MCF 10A (cell line): Measurements from ENCODE around the gene OR7D2. TPM values are rescaled to one million over a fixed set of nuclear protein-coding genes. Genes with fewer than 3 reads are reported as not detected.

ENCODE experiments used
- BruUV-seq: library from RNA; stranded (reverse); fragments of 400-500 nt; replicated peaks from 2 replicates; lab custom pipeline; 2021; lab: Mats Ljungman, UMichigan
- CTCF ChIA-PET: fragments of 300-600 bp; sonication (Branson Sonifier 250); formaldehyde crosslinking; extraction: SDS; loops from one replicate; lab custom pipeline; 2021; ENCODE audit warnings: antibody characterized with exemption, inconsistent platforms; lab: Yijun Ruan, JAX
- POLR2A ChIA-PET: fragments of 300-600, 350-650 bp; sonication (Branson Sonifier 250); formaldehyde crosslinking; extraction: SDS; loops from one replicate; lab custom pipeline; 2020; ENCODE audit warnings: antibody characterized with exemption, inconsistent platforms; lab: Yijun Ruan, JAX
- DNase-seq: peaks from one replicate; pipeline ENCODE4 v3.0.0-alpha.2; 2018; ENCODE audit not compliant: unreplicated experiment
- H3K27ac Mint-ChIP-seq: one replicate; pipeline ENCODE4 v1.8.0; 2022; ENCODE audit warnings: mild to moderate bottlenecking, low read depth, mixed read lengths; ENCODE audit not compliant: unreplicated experiment
- H3K27me3 Mint-ChIP-seq: one replicate; pipeline ENCODE4 v1.8.0; 2022; ENCODE audit warnings: mixed read lengths; ENCODE audit not compliant: insufficient read depth, unreplicated experiment
- H3K36me3 Mint-ChIP-seq: one replicate; pipeline ENCODE4 v1.8.0; 2022; ENCODE audit warnings: mild to moderate bottlenecking, moderate library complexity, mixed read lengths; ENCODE audit not compliant: insufficient read depth, unreplicated experiment
- H3K4me1 Mint-ChIP-seq: one replicate; pipeline ENCODE4 v1.8.0; 2022; ENCODE audit warnings: mixed read lengths; ENCODE audit not compliant: insufficient read depth, unreplicated experiment
- H3K4me3 Mint-ChIP-seq: one replicate; pipeline ENCODE4 v1.8.0; 2022; ENCODE audit warnings: mild to moderate bottlenecking, moderate library complexity, mixed read lengths; ENCODE audit not compliant: unreplicated experiment
- H3K9me3 Mint-ChIP-seq: one replicate; pipeline ENCODE4 v1.8.0; 2022; ENCODE audit warnings: mixed read lengths; ENCODE audit not compliant: unreplicated experiment
- intact Hi-C: fragments of 100-400 bp; cut with micrococcal nuclease; formaldehyde crosslinking; loops from 2 replicates; pipeline ENCODE4 v1.14.1; 2022
- total RNA-seq: library from RNA; stranded (reverse); gene quantifications from 2 replicates; pipeline ENCODE4 v1.2.3, GENCODE V29; 2022
- TF ChIP-seq, protein P1 (sequence below): fragments of 200-600 bp; IDR thresholded peaks from one replicate; pipeline ENCODE4 v1.8.0; 2022; ENCODE audit warnings: antibody characterized with exemption, mild to moderate bottlenecking; ENCODE audit not compliant: unreplicated experiment

OR7D2 gene
- total RNA-seq, 1 experiment from 2014 or later: not detected

DNA sequence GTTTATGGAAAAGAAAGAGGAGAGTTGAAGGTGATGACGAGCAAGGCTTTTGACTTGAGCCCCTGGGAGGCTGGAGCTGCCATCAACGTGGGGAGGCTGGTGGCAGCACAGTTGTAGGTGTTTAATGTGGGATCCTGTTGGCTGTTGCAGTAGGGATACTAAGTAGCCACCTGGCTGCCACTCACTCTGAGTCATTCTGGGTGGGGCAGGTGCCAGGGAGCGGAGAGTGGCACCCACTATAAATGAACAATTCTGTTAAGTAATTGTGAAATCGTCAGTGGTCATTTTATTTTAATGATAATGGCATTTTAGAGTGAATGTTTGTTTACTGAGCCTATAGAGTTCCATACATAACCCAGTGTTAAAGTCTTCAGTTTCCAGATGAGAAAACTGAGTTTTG is 28.8 kb upstream of the OR7D2 start:
- peaks cover 61% of the 10 kb centered on the region for H3K9me3 Mint-ChIP-seq

GRCh38 chr19:9150650-9151049 is 28.1 kb upstream of the OR7D2 start:
- POLR2A ChIA-PET: no interaction called here
- intact Hi-C loops: no loop called here
- CTCF ChIA-PET: no interaction called here
- Mint-ChIP-seq H3K36me3 (peaks cover 77% of the 10 kb centered on the region), H3K4me3 (no peak overlapping the region), H3K9me3 (peaks cover 64% of the 10 kb centered on the region), H3K4me1 (peaks cover 21% of the 10 kb centered on the region), H3K27ac (no peak overlapping the region), H3K27me3 (no peaks in the 10 kb centered on the region)
- TF ChIP-seq, protein P1, sequence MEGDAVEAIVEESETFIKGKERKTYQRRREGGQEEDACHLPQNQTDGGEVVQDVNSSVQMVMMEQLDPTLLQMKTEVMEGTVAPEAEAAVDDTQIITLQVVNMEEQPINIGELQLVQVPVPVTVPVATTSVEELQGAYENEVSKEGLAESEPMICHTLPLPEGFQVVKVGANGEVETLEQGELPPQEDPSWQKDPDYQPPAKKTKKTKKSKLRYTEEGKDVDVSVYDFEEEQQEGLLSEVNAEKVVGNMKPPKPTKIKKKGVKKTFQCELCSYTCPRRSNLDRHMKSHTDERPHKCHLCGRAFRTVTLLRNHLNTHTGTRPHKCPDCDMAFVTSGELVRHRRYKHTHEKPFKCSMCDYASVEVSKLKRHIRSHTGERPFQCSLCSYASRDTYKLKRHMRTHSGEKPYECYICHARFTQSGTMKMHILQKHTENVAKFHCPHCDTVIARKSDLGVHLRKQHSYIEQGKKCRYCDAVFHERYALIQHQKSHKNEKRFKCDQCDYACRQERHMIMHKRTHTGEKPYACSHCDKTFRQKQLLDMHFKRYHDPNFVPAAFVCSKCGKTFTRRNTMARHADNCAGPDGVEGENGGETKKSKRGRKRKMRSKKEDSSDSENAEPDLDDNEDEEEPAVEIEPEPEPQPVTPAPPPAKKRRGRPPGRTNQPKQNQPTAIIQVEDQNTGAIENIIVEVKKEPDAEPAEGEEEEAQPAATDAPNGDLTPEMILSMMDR: no peak
- no peak for DNase-seq
- BruUV-seq: no TSS peak

More for the DNA sequence above, 28.8 kb upstream of the OR7D2 start:
- Mint-ChIP-seq H3K27me3 (no peaks in the 10 kb centered on the region), H3K36me3 (peaks cover 76% of the 10 kb centered on the region), H3K4me1 (peaks cover 21% of the 10 kb centered on the region), H3K27ac (peak overlapping the region; percentile 61), H3K4me3 (no peak overlapping the region)
- intact Hi-C loops: no loop called here
- BruUV-seq: no TSS peak
- CTCF ChIA-PET: no interaction called here
- peak; percentile 48 for DNase-seq
- TF ChIP-seq, protein P1: no peak
- POLR2A ChIA-PET: interaction anchor here (0.7 kb wide), 1 partner anchor 50 kb away, joined by 3 read pairs; no protein-coding TSS in a partner anchor

GRCh38 chr19:9151367-9151766 is 27.4 kb upstream of the OR7D2 start:
- BruUV-seq: no TSS peak
- H3K4me1 Mint-ChIP-seq: peaks cover 21% of the 10 kb centered on the region
- peaks cover 62% of the 10 kb centered on the region for H3K9me3 Mint-ChIP-seq
- CTCF ChIA-PET: no interaction called here
- intact Hi-C loops: no loop called here
- H3K27ac Mint-ChIP-seq: no peak overlapping the region
- DNase-seq: no peak
- TF ChIP-seq, protein P1: no peak
- peaks cover 82% of the 10 kb centered on the region for H3K36me3 Mint-ChIP-seq
- POLR2A ChIA-PET: no interaction called here
- H3K27me3 Mint-ChIP-seq: no peaks in the 10 kb centered on the region
- H3K4me3 Mint-ChIP-seq: no peak overlapping the region

- Mint-ChIP-seq H3K4me3 (no peak overlapping the region), H3K27ac (no peak overlapping the region), H3K27me3 (no peaks in the 10 kb centered on the region), H3K9me3 (peaks cover 38% of the 10 kb centered on the region), H3K36me3 (peaks cover 88% of the 10 kb centered on the region), H3K4me1 (peaks cover 3% of the 10 kb centered on the region)
- ChIA-PET POLR2A (no interaction called here), CTCF (interaction anchor here (0.6 kb wide), 1 partner anchor 470 kb away, joined by 4 read pairs; no protein-coding TSS in a partner anchor)
- BruUV-seq: no TSS peak
- no peak for DNase-seq
- intact Hi-C loops: no loop called here
- TF ChIP-seq, protein P1: no peak
Observed at GRCh38 chr19:9155591-9155990, 23.2 kb upstream of the OR7D2 start.
